ENCODE data around the gene PRTN3.
A peak's percentile ranks its signal among the peaks of the same experiment; 100 is the strongest.

The PRTN3 gene

DNA sequence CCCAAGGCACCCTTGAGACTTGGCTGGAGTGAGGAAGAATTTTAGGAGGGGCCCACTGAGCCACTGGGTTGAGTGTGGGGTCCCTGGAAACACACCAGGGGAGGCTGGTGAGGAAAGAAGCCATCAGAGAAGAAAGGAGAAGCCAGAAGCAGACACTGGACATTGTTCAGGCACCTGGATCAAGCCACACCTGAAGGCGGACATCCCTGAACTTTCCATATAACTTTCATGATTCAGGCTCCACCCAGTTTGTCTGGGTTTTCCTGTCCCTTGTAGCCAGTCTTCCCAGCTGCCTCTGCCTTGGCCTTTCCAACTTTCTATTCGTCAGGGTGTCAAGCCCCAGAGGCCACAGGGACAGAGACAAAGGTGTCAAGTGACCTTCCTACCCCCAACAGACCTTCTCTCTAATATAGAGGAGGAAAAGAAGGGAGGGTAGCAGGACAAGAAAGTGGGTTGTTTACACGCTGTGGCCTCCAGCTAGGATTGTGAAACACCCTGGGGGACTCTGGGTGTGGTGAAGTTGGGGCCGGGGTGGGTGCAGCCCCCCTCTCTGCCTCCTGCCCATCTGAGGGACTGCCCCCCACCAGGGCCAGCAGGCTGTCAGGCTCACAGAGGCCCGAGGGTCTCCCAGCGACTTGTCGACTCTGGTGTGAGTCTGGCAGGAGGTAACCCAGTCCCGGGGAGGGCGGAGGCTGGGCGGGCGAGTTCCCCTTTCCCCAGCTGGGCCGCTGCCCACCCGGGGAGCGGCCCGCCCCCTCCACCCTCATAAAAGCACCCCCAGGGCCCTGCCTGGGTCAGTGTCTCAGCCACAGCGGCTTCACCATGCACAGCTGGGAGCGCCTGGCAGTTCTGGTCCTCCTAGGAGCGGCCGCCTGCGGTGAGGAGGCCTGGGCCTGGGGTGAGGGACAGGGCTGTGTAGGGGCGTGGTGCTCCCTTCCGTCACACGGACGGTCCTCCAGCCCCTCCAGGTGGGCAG, 18.4 kb downstream of the PRTN3 start, which contains the start of gene CFD:
Gene CFD (plus strand): TSS at position 797 of the 976 bp plus-strand sequence. CDS start 26 bp downstream, at position 823.
- TF ChIP-seq, protein P1, sequence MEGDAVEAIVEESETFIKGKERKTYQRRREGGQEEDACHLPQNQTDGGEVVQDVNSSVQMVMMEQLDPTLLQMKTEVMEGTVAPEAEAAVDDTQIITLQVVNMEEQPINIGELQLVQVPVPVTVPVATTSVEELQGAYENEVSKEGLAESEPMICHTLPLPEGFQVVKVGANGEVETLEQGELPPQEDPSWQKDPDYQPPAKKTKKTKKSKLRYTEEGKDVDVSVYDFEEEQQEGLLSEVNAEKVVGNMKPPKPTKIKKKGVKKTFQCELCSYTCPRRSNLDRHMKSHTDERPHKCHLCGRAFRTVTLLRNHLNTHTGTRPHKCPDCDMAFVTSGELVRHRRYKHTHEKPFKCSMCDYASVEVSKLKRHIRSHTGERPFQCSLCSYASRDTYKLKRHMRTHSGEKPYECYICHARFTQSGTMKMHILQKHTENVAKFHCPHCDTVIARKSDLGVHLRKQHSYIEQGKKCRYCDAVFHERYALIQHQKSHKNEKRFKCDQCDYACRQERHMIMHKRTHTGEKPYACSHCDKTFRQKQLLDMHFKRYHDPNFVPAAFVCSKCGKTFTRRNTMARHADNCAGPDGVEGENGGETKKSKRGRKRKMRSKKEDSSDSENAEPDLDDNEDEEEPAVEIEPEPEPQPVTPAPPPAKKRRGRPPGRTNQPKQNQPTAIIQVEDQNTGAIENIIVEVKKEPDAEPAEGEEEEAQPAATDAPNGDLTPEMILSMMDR (IDR thresholded peaks at IDR 0.05; ENCODE audit: borderline replicate concordance, insufficient read depth, low read depth, low read length): no peak

GRCh38 chr19:861141-861755, 20.4 kb downstream of the PRTN3 start:
- H3K4me3 ChIP-seq (ENCODE audit: low read depth, low read length): no peak overlapping the region
- TF ChIP-seq, protein P1 (IDR thresholded peaks at IDR 0.05; ENCODE audit: borderline replicate concordance, insufficient read depth, low read depth, low read length): no peak

More for the DNA sequence above, 18.4 kb downstream of the PRTN3 start, which contains the start of gene CFD:
- H3K4me3 ChIP-seq (ENCODE audit: low read depth, low read length): no peak within 1 kb of the TSS

- H3K4me3 ChIP-seq (ENCODE audit: low read depth, low read length): no peak overlapping the region
- TF ChIP-seq, protein P1 (IDR thresholded peaks at IDR 0.05; ENCODE audit: borderline replicate concordance, insufficient read depth, low read depth, low read length): peak; percentile 25; the same call in 1 of the 2 replicates
These were observed 21.2 kb downstream of the PRTN3 start for GRCh38 chr19:861756-862580.

GRCh38 chr19:862581-863314, 21.9 kb downstream of the PRTN3 start:
- peak overlapping the region; percentile 11 for H3K4me3 ChIP-seq (ENCODE audit: low read depth, low read length)
- TF ChIP-seq, protein P1 (IDR thresholded peaks at IDR 0.05; ENCODE audit: borderline replicate concordance, insufficient read depth, low read depth, low read length): no peak

DNA sequence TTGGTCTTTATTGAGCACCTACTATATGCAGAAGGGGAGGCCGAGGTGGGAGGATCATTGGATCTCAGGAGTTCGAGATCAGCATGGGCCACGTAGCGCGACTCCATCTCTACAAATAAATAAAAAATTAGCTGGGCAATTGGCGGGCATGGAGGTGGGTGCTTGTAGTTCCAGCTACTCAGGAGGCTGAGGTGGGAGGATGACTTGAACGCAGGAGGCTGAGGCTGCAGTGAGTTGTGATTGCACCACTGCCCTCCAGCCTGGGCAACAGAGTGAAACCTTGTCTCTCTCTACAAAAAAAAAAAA, 22.5 kb downstream of the PRTN3 start:
- TF ChIP-seq, protein P1 (IDR thresholded peaks at IDR 0.05; ENCODE audit: borderline replicate concordance, insufficient read depth, low read depth, low read length): no peak
- H3K4me3 ChIP-seq (ENCODE audit: low read depth, low read length): no peak overlapping the region

DNA sequence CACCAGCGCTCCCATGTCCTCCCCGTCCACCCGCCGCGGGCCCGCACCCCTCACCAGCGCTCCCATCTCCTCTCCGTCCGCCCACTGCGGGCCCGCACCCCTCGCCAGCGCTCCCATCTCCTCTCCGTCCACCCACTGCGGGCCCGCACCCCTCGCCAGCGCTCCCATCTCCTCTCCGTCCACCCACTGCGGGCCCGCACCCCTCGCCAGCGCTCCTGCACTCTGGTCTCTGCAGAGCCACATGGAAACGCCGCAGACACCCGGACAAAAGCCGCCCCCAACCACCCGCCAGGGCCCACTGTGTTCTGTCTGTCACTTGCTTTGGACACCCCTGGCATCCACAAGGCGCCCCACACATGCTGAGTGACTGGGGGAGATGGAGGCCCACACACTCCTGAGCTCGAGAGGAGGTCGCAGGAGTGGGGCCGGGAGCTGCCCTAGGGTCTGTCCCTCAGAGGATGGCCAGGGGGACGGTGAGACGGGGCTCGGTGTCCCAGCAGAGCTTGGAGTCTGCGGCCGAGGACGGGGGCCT, 26.0 kb downstream of the PRTN3 start:
- H3K4me3 ChIP-seq (ENCODE audit: low read depth, low read length): no peak overlapping the region

More for the DNA sequence above, 26.0 kb downstream of the PRTN3 start:
- TF ChIP-seq, protein P1 (IDR thresholded peaks at IDR 0.05; ENCODE audit: borderline replicate concordance, insufficient read depth, low read depth, low read length): no peak
